Vagina (tissue), 2 donors: ENCODE measurements around the gene LPP. TPM values are rescaled to one million over a fixed set of nuclear protein-coding genes. Genes with fewer than 3 reads are reported as not detected.

Experiments
- DNase-seq, 2 donors: peaks; one replicate each; pipeline ENCODE4 v3.0.0-alpha.2; 2017; ENCODE audit errors: extremely low spot score in 2 of 2
- H3K27ac ChIP-seq: fragments of 200-600 bp; sonication (generic); one replicate; pipeline ENCODE4 v1.5.1; 2019
- H3K27me3 ChIP-seq: fragments of 200-600 bp; sonication (generic); one replicate; pipeline ENCODE4 v1.5.1; 2019
- H3K36me3 ChIP-seq, 2 donors: fragments of 200-600 bp; sonication (generic); one replicate each; pipeline ENCODE4 v1.5.1; 2017 to 2019
- H3K4me1 ChIP-seq: fragments of 200-600 bp; sonication (generic); one replicate; pipeline ENCODE4 v1.5.1; 2019
- H3K4me3 ChIP-seq, 2 donors: fragments of 200-600 bp; sonication (generic); 1 replicate in 1 of 2; 2 replicates in 1 of 2; pipeline ENCODE4 v1.5.1; 2016 to 2019
- H3K9me3 ChIP-seq: fragments of 200-600 bp; sonication (generic); one replicate; pipeline ENCODE4 v1.5.1; 2019
- CTCF ChIP-seq, 3 experiments: fragments of 450-650 bp in 2 of 3; fragments of 200-600 bp in 1 of 3; sonication (generic) in 1 of 3; IDR thresholded peaks; one replicate each; pipeline ENCODE4 v1.5.1; 2017 to 2019; ENCODE audit warnings: antibody characterized with exemption in 3 of 3, mild to moderate bottlenecking in 2 of 3, moderate library complexity in 2 of 3
- POLR2A ChIP-seq, 2 donors: fragments of 450-650 bp; IDR thresholded peaks; one replicate each; pipeline ENCODE4 v1.6.1; 2017; ENCODE audit warnings: antibody characterized with exemption in 2 of 2, mild to moderate bottlenecking in 2 of 2, moderate library complexity in 2 of 2
- POLR2AphosphoS5 ChIP-seq, 2 donors: sonication (generic); formaldehyde crosslinking; IDR thresholded peaks; one replicate each; pipeline ENCODE4 v1.9.0; 2017; ENCODE audit warnings: antibody characterized with exemption in 2 of 2, mild to moderate bottlenecking in 2 of 2, low read depth in 1 of 2; ENCODE audit not compliant: insufficient read depth in 1 of 2
- intact Hi-C: fragments of 100-400 bp; cut with DNase I; formaldehyde crosslinking; loops from one replicate; pipeline ENCODE4 v1.15.1; 2023
- total RNA-seq: library from RNA; depleted of rRNA; stranded (reverse); fragments of >200 nt; gene quantifications from one replicate; pipeline ENCODE4 v1.2.3, GENCODE V29; 2016

The LPP gene
- total RNA-seq, 1 donor from 2014 or later: 248 TPM

GRCh38 chr3:188327433-188327832, 173.5 kb downstream of the LPP start:
- H3K4me3 ChIP-seq: no peak overlapping the region
- no peaks in the 10 kb centered on the region for H3K36me3 ChIP-seq
- no peak for DNase-seq
- H3K4me1 ChIP-seq: peaks cover 20% of the 10 kb centered on the region
- intact Hi-C loops: no loop called here
- H3K9me3 ChIP-seq: no peaks in the 10 kb centered on the region
- no peaks in the 10 kb centered on the region for H3K27me3 ChIP-seq
- TF ChIP-seq POLR2AphosphoS5 (IDR thresholded peaks at IDR 0.05; ENCODE audit: insufficient read depth in 1 of 2, low read depth in 1 of 2): no peak
- TF ChIP-seq CTCF (IDR thresholded peaks at IDR 0.05): no peak
- TF ChIP-seq POLR2A (IDR thresholded peaks at IDR 0.05): no peak
- H3K27ac ChIP-seq: no peak overlapping the region

- TF ChIP-seq CTCF (IDR thresholded peaks at IDR 0.05): no peak
- TF ChIP-seq POLR2AphosphoS5 (IDR thresholded peaks at IDR 0.05; ENCODE audit: insufficient read depth in 1 of 2, low read depth in 1 of 2): no peak
- TF ChIP-seq POLR2A (IDR thresholded peaks at IDR 0.05): no peak
- Histone ChIP-seq H3K36me3 (no peaks in the 10 kb centered on the region), H3K4me1 (peaks cover 20% of the 10 kb centered on the region), H3K27me3 (no peaks in the 10 kb centered on the region), H3K4me3 (no peak overlapping the region), H3K9me3 (no peaks in the 10 kb centered on the region), H3K27ac (no peak overlapping the region)
- intact Hi-C loops: no loop called here
- no peak for DNase-seq
Measured at GRCh38 chr3:188330138-188330537, 176.2 kb downstream of the LPP start.

- peaks cover 20% of the 10 kb centered on the region for H3K4me1 ChIP-seq
- DNase-seq: no peak
- intact Hi-C loops: no loop called here
- H3K27me3 ChIP-seq: no peaks in the 10 kb centered on the region
- TF ChIP-seq POLR2A (IDR thresholded peaks at IDR 0.05) (no peak), POLR2AphosphoS5 (IDR thresholded peaks at IDR 0.05; ENCODE audit: insufficient read depth in 1 of 2, low read depth in 1 of 2) (no peak), CTCF (IDR thresholded peaks at IDR 0.05) (no peak)
- no peak overlapping the region for H3K27ac ChIP-seq
- no peak overlapping the region for H3K4me3 ChIP-seq
- H3K9me3 ChIP-seq: no peaks in the 10 kb centered on the region
- no peaks in the 10 kb centered on the region for H3K36me3 ChIP-seq
Measured at GRCh38 chr3:188331166-188331565, 177.2 kb downstream of the LPP start.

GRCh38 chr3:188332085-188332484, 178.1 kb downstream of the LPP start:
- no peak for TF ChIP-seq POLR2A (IDR thresholded peaks at IDR 0.05)
- no peak for TF ChIP-seq POLR2AphosphoS5 (IDR thresholded peaks at IDR 0.05; ENCODE audit: insufficient read depth in 1 of 2, low read depth in 1 of 2)
- no peak for TF ChIP-seq CTCF (IDR thresholded peaks at IDR 0.05)
- no peaks in the 10 kb centered on the region for H3K9me3 ChIP-seq
- H3K27me3 ChIP-seq: no peaks in the 10 kb centered on the region
- no peaks in the 10 kb centered on the region for H3K36me3 ChIP-seq
- no peak overlapping the region for H3K27ac ChIP-seq
- DNase-seq: no peak
- H3K4me3 ChIP-seq: no peak overlapping the region
- H3K4me1 ChIP-seq: peaks cover 20% of the 10 kb centered on the region
- intact Hi-C loops: no loop called here

- Histone ChIP-seq H3K27ac (no peak overlapping the region), H3K27me3 (no peaks in the 10 kb centered on the region), H3K36me3 (no peaks in the 10 kb centered on the region), H3K4me3 (no peak overlapping the region), H3K9me3 (no peaks in the 10 kb centered on the region), H3K4me1 (peaks cover 12% of the 10 kb centered on the region)
- no peak for DNase-seq
- intact Hi-C loops: no loop called here
- TF ChIP-seq POLR2AphosphoS5 (IDR thresholded peaks at IDR 0.05; ENCODE audit: insufficient read depth in 1 of 2, low read depth in 1 of 2): no peak
- no peak for TF ChIP-seq CTCF (IDR thresholded peaks at IDR 0.05)
- no peak for TF ChIP-seq POLR2A (IDR thresholded peaks at IDR 0.05)
Measured at GRCh38 chr3:188335656-188336055, 181.7 kb downstream of the LPP start.
